ENCODE data around the gene TRMT11. TPM values are rescaled to one million over a fixed set of nuclear protein-coding genes. Genes with fewer than 3 reads are reported as not detected.
A peak's percentile ranks its signal among the peaks of the same experiment; 100 is the strongest.

TRMT11 gene
- total RNA-seq, 1 experiment from 2014 or later = 43.4 TPM

DNA sequence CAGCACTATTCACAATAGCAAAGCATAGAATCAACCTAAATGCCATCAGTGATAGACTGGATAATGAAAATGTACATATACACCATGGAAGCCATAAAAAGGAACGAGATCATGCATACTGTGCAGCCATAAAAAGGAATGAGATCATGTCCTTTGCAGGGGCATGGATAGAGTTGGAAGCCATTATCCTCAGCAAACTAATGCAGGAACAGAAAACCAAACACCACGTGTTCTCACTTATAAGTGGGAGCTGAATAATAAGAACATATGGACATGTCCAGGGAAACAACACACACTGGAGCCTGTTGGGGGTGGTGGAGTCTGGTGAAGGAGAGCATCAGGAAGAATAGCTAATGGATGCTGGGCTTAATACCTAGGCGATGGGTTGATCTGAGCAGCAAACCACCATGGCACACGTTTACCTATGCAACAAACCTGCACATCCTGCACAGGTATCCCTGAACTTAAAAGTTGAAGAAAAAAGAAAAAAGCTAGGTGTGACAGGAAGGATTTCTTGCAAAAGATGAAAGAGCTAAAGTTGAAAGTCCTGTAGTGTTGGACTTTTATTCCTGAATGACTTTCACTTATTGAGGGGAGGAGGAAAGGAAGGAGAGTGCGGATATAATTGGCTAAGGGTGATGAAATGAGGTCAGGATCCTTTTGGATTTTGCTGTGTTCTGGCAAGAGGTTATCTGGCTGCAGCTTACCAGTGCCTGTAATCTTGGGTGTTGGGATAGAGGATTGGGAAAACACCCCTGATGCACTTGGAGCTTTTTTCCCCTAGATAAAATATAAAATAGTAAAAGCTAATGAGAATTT lies 8.5 kb downstream of the TRMT11 start:
- DNase-seq (ENCODE audit: low read depth) = no peak

DNA sequence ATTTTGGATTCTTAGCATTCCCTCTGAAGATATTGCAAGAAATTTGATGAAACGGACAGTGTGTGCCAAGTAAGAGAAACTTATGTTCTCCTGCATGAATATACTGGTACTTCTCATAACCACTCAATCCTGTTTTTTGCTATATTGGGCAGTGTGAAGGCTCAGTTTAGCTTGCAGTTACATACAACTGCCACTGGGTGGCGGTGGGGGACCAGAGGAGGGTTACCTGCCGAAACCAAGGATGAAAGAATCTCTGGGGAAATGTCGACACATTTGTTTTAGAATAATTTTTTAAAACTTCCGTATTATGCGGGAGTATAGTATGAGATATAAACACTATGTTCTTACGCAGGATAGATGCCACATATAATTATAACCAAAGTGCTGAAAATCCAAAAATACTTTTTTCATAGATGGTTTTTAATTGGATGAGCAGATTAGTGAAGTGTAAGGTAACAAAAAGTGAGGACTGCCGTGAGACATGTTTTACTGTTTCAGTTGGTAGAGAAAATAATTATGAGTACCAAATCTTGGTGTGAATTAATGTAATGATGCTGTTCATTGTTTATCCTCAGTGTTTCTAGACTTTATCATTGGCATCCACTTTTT lies 9.7 kb downstream of the TRMT11 start:
- peak; percentile 75 for DNase-seq (ENCODE audit: low read depth)

DNA sequence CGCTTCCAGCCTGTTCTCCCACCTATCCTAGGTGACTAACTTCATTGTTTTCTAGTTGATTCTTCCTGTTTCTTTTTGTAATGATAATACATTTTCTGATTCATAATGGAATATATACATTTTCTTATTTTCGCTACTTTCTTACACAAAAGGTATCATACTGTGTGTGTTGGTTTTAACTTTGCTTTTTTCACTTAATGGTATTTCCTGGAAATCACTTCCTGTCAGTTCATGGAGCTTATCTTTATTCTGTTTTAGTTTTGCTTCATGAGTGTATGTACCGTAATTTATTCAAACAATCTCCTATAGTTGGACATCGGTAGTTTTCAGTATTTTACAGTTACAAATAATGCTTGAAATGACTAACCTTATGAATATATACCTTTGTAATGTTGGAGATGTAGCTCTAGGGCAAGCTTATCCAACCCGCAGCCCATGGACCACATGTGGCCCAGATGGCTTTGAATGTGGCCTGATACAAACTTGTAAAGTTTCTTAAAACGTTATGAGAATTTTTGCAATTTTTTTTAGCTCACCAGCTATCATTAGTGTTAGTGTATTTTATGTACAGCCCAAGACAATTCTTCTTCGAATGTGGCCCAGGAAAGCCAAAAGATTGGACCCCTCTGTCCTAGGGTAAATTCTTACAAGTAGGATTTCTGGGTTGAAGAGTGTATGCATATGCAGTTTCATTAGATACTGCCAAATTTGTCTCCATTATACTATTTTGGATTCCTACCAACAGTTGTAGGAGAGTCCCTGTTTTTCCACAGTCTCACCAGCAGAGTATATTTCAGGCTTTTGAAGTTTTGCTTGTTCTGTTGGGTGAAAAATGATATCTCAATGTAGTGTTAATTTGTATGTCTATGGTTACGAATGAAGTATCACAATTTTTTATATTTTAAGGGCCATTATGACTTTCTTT lies 16.7 kb downstream of the TRMT11 start:
- DNase-seq (ENCODE audit: low read depth) = no peak

DNA sequence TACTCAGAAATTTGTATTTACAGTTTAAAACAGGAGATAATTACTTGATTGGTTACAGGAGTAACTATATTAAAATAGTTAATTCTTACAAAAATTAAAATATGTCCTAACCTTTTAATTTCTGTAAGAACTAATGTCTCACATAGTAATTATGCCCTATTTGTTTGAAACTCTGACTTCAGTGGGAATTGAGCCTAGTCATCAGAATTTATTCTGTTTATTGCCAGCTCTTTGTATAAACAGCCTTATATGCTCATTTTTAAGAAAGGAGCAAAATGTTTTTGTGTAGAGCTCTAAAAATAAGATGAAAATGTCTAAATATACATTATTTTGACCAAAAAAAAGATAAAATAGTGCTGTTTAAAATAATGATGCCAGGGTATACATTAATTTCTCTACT lies 21.5 kb downstream of the TRMT11 start:
- DNase-seq (ENCODE audit: low read depth) = no peak

DNA sequence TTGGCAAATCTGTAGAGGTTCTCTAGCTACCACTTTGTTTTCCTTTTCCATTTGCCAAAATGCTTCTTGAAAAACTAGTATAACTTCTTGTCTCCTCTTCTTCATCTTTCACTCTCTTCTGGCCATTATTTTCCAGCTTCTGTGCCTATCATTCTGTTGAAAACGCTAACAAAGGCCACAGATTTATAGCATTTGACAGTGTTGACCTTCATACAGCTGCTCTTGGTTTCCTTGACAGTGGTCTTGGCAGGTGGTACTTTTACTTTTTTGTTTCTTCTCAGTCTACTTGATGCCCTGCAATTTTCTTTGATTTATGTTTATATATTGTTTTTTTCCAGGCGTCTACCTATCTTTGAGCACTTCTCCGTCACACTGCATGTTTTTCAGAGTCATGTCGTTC lies 23.7 kb downstream of the TRMT11 start:
- no peak for DNase-seq (ENCODE audit: low read depth)

DNA sequence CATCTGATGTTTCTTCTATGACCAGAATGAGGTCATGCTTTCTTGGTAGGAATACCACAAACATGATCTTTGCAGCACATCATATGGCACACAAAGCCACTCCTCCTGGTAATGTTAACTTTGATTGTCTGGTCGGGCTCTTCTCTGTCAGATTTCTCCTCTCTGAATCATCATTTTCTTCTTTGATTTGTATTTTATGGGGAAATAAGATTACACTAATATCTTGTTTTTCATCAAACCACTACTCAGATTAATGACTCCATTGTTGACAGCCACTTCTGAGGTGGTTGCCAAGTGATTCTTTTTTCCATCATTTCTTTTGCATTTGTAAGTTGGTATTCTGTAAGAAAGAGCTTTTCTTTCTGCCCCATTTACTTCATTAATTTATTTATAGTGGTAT lies 29.5 kb downstream of the TRMT11 start:
- DNase-seq (ENCODE audit: low read depth) = peak; percentile 92

DNA sequence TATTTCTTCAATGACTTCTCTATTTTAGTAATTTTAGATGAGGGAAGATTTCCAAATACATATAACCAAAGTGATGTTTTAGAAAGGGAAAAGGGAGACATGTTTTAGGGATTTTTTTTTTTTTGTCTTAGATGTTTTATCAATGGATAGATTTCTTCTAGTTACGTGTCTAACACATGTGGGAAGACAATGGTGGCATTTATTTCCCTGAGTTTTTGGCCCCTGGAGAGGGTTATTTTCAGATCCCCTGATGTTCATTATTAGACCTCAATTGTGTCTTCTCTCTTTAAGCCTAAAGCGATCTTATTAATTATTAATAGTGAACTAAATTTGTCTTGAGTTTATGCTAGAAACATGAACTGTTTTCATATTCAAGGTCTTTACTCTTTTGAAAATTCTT lies 30.3 kb downstream of the TRMT11 start:
- DNase-seq (ENCODE audit: low read depth) = no peak

DNA sequence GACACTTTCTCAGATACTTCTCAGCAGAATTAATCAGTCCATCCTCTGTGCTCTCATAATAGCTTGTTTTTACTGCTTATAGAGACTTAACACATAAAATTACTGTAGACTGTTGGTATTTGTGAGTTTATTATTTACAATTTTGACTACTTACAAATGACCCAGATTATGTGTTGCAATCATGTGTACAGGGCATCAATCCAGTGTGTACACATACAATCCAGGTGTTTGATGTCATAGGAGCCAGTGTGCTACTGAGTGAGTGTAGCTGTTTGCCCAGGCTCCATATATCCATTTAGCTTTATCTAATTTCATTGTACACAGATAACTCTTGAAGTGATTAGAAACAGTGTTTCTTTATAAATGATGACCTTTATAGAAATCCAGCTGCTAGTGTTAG lies 31.3 kb downstream of the TRMT11 start:
- no peak for DNase-seq (ENCODE audit: low read depth)

DNA sequence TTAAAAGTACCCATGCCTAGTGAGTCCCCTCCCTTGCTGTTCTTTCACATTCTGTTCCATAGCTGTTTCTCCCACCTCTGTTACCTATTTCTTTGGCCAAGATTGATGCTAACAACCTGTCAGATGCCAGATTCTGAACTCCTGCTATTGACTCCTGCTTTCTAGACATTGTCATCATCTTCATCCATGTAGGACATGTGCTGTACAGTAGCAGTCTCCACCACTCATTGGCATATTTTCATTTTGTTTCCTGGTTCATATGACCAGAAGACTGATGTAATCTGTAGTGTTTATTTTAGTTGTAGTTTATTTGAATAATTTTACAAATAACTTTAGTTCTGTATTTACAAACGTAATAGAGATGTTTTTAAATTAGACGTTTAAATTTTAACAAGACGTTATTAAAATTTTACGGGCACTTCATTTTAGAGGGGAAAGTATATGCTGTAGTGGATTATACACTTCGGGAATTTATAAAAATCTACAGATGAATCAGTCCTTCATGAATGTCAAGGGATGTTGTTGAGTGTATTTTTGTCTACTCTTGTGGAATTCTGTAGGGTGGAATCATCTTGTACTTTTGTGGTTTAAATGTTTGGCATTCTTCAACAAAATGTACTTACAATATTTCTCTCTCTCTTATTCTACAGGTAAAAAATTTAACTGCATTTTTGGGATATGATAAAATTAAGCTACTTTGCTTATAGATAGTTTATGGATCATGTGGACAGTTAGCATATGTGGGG lies 34.1 kb downstream of the TRMT11 start:
- peak; percentile 30 for DNase-seq (ENCODE audit: low read depth)

DNA sequence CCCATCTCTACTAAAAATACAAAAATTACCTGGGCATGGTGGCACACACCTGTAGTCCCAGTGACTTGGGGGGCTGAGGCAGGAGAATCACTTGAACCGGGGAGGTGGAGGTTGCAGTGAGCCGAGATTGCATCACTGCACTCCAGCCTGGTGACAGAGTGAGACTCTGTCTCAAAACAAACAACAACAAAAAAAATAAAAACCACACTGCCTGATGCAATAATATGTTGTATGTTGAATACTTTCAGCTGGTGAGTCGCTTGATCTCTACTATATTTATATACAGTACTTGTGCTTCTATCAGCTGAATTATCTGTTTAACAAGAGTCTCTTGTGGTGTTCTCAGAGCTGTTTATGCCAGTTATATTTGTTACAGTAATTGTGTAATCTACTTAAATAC lies 37.1 kb downstream of the TRMT11 start:
- peak; percentile 59 for DNase-seq (ENCODE audit: low read depth)

DNA sequence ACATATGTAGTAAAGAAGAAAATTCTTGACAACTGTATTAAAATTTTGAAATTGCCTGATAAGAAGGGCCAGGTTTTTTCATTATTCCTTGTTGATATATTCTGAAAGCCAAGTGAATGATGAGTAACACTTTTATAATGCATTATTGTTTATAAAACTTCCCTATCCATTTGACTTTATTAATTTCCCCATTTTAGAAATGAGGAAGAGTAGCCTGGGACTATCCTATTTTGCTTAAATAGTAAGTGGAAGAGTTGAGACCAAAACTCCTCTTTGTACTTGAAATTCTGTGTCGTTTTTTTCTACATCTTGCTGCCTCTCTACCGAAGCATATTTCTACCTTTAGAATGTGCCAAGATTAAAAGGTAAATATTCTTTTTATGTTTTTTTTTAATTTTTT lies 39.7 kb downstream of the TRMT11 start:
- DNase-seq (ENCODE audit: low read depth) = peak; percentile 22

DNA sequence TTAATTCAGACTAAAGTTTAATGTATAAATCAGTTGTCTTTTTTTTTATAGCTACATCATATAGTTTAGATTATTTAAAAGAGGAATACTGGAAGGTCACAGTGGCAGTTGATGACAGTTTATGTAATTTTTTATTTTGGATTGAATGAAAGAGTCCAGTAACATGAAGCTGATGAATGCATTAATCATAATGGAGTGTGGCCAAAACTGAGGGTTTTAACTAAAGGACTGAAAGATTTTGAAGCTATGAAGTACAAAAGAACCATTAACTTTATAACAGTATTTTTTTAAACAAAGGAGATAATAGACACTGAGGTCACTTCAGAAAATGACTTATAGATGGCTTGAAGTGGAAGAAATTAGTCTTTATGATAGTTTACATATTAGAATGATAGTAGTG lies 41.3 kb downstream of the TRMT11 start:
- peak; percentile 80 for DNase-seq (ENCODE audit: low read depth)

DNA sequence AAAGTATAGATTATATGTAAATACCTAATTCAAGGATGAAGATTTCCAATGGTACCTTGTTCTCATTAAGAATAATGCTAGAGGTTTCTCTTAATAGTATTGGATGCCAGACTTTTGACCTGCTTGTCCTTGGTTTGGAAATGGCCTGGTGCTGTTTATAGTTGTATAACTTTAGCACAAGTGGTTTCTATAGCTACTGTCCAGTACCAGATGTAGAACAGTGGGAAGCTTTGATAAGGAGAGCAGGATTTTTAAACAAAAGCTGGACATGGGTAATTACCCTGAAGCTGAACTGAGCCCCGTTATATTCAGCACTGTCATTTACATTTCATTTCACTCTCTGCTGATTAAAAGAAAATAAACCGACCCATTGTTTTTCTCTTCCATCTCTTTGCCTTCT lies 43.7 kb downstream of the TRMT11 start:
- DNase-seq (ENCODE audit: low read depth) = peak; percentile 49

DNA sequence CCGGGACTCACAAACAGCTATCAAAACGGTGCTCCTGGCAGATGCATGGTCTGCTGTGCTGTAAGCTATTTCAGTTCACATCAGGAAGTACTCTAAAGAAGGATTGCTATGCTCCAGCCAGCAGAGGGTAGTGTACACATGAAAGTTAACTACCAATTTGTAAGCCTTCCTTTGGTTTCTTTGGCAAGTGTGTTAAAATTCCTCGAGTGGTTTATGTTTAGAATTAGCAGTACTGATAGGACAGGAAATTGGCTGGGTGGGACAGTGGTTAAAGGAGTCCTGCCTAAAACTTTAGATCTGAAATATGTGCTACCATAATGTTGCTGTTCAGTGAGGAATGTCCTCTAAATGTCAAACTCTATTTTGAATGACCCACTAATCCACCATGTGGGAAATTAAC lies 47.4 kb downstream of the TRMT11 start:
- peak; percentile 93 for DNase-seq (ENCODE audit: low read depth)

DNA sequence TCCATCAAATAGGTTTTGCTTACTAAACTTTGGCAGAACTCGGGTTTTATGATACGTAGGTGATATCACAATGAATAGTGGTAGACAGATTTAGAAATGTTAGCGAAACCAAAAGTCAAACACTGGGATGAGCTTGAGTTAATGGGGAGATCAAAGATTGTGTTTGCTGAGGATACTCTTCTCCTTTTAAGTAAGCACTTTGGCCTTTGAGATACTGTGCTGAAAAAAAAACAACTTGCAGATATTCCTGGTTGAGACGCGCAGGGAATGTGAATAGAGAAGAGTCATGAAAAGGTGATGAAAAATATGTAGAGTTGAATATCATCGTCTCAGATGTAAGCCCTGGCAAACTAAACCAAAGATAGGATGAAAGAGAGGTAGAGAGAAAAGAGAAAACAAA lies 48.3 kb downstream of the TRMT11 start:
- DNase-seq (ENCODE audit: low read depth) = no peak

DNA sequence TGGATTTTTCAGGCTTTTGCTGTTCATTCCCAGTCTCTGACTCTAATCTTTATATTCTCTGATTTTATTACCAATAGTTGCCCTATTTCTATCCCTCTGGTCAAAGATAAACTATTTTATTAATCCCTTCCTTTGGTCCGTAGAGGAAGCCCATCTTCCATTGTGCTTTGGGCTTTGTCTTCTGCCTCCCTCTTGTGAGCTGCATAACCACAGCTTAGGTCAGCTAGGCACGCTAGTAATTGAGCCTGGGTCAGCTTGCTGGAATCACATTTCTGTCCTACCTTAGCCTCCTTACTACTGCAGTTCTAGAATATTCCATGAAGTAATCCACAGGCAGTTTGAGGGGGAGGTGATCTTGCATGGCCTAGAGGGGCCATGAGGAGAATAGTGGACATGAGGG lies 49.4 kb downstream of the TRMT11 start:
- DNase-seq (ENCODE audit: low read depth) = no peak

DNA sequence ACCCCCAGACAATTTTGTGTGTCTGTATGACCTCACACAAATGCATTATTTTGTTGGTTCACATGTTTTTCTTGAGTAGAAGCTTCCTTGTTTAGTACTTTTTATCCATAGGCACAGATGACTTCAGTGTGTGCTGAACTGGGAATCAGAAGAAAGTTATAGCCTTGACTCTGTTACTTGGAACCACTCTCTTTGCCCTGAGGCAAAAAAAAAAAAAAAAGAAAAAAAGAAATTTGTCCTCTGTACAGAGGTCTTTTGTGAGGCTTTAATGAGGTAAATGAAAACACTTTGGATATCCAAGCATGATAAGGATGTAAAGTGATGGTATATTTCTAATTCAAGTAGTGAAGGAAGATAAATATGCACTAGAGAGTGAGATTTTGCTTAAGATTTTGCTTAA lies 51.9 kb downstream of the TRMT11 start:
- peak; percentile 69 for DNase-seq (ENCODE audit: low read depth)

DNA sequence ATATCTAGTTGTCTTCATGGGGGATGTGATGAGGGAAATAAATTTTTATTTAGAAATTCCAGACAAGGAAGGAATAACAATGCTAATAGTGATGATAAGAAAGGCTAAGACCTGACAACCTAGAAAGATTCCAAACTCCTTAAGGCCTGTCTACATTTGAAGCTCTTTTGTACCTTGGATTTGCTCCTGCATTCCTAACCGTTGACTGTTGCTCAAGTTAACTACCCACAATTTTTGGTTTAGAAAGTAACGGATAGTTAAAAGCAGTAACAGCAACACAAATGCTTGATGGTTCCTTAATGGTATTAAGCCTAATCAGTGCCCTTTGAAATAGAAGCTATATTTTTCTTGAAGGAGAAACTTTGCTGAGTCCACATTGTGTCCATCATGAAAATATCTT lies 52.9 kb downstream of the TRMT11 start:
- DNase-seq (ENCODE audit: low read depth) = peak; percentile 94

DNA sequence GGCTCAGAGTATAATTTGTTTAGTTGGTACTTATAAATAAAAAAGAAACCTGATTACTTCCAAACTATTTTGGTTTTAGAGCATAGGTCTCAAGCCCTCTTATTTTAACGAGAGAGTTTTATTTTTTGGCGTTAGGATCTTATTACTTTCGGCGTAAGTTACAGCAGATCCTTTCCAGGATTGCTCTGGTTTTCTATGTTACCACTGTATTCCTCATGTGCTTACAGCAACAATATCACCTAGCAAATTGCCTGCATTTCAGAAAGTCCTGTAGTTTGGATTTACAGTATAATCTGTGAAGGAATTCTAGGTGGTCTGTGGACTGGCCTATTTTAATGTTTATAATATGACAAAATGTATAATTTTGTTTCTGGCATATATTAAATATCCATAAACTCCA lies 54.1 kb downstream of the TRMT11 start:
- DNase-seq (ENCODE audit: low read depth) = no peak

DNA sequence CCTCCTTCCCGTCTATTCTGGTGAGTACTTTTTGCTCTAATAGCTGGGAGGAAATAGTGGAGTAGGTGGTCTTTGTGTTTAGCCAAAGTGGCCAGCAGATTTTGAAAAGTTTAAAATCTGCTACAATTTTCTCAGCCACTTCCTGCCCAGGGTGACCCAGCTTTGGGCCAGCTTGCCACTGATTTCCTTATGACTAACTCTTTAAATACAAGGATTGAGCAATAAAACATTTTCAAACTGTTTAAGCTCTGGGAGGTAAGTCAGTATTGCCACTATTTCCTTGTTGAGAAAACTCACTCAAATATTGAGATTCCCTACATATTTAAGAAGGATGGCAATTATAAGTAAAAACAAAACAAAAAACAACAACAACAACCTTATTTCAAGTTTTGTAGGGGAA lies 54.5 kb downstream of the TRMT11 start:
- peak; percentile 90 for DNase-seq (ENCODE audit: low read depth)

DNA sequence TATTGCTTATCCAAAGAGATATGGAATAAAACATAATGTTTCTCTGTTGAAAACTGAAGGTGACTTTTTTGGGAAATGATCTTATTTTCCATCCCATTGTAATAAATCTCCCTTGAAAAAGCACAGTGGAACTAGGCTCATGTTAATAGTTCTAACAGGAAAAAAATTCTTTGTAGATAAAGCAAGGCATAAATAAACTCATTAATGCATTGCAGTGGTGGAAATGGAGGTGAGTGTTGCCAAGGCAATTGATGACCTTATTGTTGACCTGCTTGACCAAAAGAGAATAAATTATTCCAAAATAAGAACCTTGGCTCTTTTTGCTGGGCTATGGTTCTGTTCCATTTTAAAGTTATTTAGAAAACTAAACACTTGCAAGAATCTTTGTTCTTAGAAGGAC lies 55.2 kb downstream of the TRMT11 start:
- peak; percentile 75 for DNase-seq (ENCODE audit: low read depth)

DNA sequence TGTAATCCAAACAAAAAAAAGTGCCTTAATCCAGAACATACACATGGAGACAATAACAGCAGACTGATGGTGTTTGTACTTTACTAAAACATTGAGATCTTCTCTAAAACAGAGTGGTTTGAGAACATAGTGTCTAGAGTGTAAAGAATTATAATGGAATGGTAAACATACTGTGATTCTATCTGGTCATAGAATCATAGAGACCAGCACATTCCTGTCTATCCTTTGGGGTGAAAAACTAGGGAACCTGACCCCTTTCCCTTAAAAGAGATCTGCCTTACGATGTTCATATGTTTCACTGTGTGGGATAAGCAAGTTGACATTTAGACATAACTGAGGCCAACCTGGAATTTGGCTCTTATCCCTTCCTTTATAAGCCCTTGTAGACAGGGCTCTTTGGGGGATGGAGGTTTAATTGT lies 55.7 kb downstream of the TRMT11 start:
- DNase-seq (ENCODE audit: low read depth) = peak; percentile 67
